Activated naive CD4-positive, alpha-beta T cell (primary cell): ENCODE measurements around the gene RALGPS1.

Experiments
- DNase-seq, 4 experiments: peaks; one replicate each; lab custom pipeline; 2025; lab: John Stamatoyannopoulos, UW

Gene RALGPS1

GRCh38 chr9:127099664-127100063 is 185.1 kb downstream of the RALGPS1 start:
- no peak for DNase-seq

GRCh38 chr9:127102176-127102575 is 187.6 kb downstream of the RALGPS1 start:
- no peak for DNase-seq

GRCh38 chr9:127102788-127103187 is 188.2 kb downstream of the RALGPS1 start:
- no peak for DNase-seq

GRCh38 chr9:127104581-127105311 is 190.2 kb downstream of the RALGPS1 start:
- no peak for DNase-seq

GRCh38 chr9:127105805-127106465 is 191.4 kb downstream of the RALGPS1 start:
- DNase-seq, result no peak

- DNase-seq, result no peak
Measured at GRCh38 chr9:127106466-127106855, 191.9 kb downstream of the RALGPS1 start.

- no peak for DNase-seq
Measured at GRCh38 chr9:127107171-127107928, 192.8 kb downstream of the RALGPS1 start.

- no peak for DNase-seq
Measured at GRCh38 chr9:127107929-127108876, 193.6 kb downstream of the RALGPS1 start.

- no peak for DNase-seq
Measured at GRCh38 chr9:127109212-127109711, 194.7 kb downstream of the RALGPS1 start.

- DNase-seq, result no peak
Measured at GRCh38 chr9:127112056-127112455, 197.5 kb downstream of the RALGPS1 start.

- DNase-seq, result no peak
Measured at GRCh38 chr9:127112735-127113161, 198.2 kb downstream of the RALGPS1 start.

- no peak for DNase-seq
Measured at GRCh38 chr9:127113191-127113972, 198.8 kb downstream of the RALGPS1 start.

- no peak for DNase-seq
Measured at GRCh38 chr9:127114606-127115005, 200.0 kb downstream of the RALGPS1 start.

- DNase-seq, result no peak
Measured at GRCh38 chr9:127116088-127116726, 201.6 kb downstream of the RALGPS1 start.

GRCh38 chr9:127116957-127117356 is 202.4 kb downstream of the RALGPS1 start:
- DNase-seq, result no peak

- no peak for DNase-seq
Measured at GRCh38 chr9:127117801-127118200, 203.2 kb downstream of the RALGPS1 start.

GRCh38 chr9:127118597-127119319 is 204.2 kb downstream of the RALGPS1 start:
- DNase-seq, result no peak

- no peak for DNase-seq
Measured at GRCh38 chr9:127119320-127119709, 204.7 kb downstream of the RALGPS1 start.

- DNase-seq, result no peak
Measured at GRCh38 chr9:127121628-127122175, 207.1 kb downstream of the RALGPS1 start.
